ENCODE data around the gene KCNJ12. TPM values are rescaled to one million over a fixed set of nuclear protein-coding genes. Genes with fewer than 3 reads are reported as not detected.

KCNJ12 gene
- total and polyA plus RNA-seq, 2 experiments from 2014 or later: 0.61 to 2.4 TPM

- H3K36me3 Mint-ChIP-seq (ENCODE audit: low read depth): no peaks in the 10 kb centered on the region
- Histone ChIP-seq H3K4me2 (no peak overlapping the region), H3K27me3 (ENCODE audit: insufficient read depth) (no peaks in the 10 kb centered on the region), H3K27ac (ENCODE audit: low read depth) (no peak overlapping the region), H4K20me1 (replicated peaks; ENCODE audit: insufficient read depth) (no peaks in the 10 kb centered on the region), H2AFZ (no peak overlapping the region), H3K79me2 (replicated peaks; ENCODE audit: insufficient read depth) (no peaks in the 10 kb centered on the region), H3K36me3 (ENCODE audit: insufficient read depth) (no peaks in the 10 kb centered on the region), H3K4me3 (no peak overlapping the region), H3K4me1 (ENCODE audit: insufficient read depth) (no peaks in the 10 kb centered on the region), H3K9me2 (ENCODE audit: insufficient read depth) (no peaks in the 10 kb centered on the region), H3F3A (replicated peaks; ENCODE audit: low read depth) (no peaks in the 10 kb centered on the region)
- TF ChIP-seq CREB1 (CRISPR knock-in tag; IDR thresholded peaks at IDR 0.05; ENCODE audit: low read depth) (no peak), ZNF331 (CRISPR knock-in tag; IDR thresholded peaks at IDR 0.05; ENCODE audit: low read depth) (no peak), ZNF114 (CRISPR knock-in tag; IDR thresholded peaks at IDR 0.05) (no peak), ETS1 (IDR thresholded peaks at IDR 0.05) (no peak), EZH2 (IDR thresholded peaks at IDR 0.05; ENCODE audit: low read depth, unreplicated experiment) (no peak), REST (IDR thresholded peaks at IDR 0.05; ENCODE audit: unreplicated experiment) (no peak), EZH2phosphoT487 (IDR thresholded peaks at IDR 0.05; ENCODE audit: unreplicated experiment) (no peak), STAT1 (IDR thresholded peaks at IDR 0.05; ENCODE audit: unreplicated experiment) (no peak), ZNF462 (CRISPR knock-in tag; IDR thresholded peaks at IDR 0.05) (no peak), NANOG (IDR thresholded peaks at IDR 0.05; ENCODE audit: borderline replicate concordance) (no peak), CTCF (conservative IDR thresholded peaks at IDR 0.05; ENCODE audit: low read depth in 2 of 2) (no peak), JUNB (IDR thresholded peaks at IDR 0.05; ENCODE audit: unreplicated experiment) (no peak)
- H3K27ac Mint-ChIP-seq: no peak overlapping the region
- no peak for DNase-seq (ENCODE audit: low spot score)
- H3K4me3 Mint-ChIP-seq: no peak overlapping the region
- H3K4me1 Mint-ChIP-seq: 0 out of 3 replicates have a peak, but pooled peaks cover 3% of the 10 kb centered on the region
- peaks cover 11% of the 10 kb centered on the region for H3K27me3 Mint-ChIP-seq (ENCODE audit: insufficient read depth, low read depth, poor library complexity)
- ATAC-seq: no peak
- H3K9me3 Mint-ChIP-seq: peaks cover 4% of the 10 kb centered on the region; the same call in 1 of the 3 replicates
Observed at GRCh38 chr17:21352221-21352980, 23.8 kb upstream of the KCNJ12 start.

All from GM23338 (cell line).